IPS-NIHi7 (cell line): Measurements from ENCODE around the gene SHB.

Experiments
- DNase-seq: peaks from one replicate; pipeline ENCODE4 v3.0.0; 2012; ENCODE audit warnings: mixed read lengths; ENCODE audit errors: extremely low spot score

SHB gene

DNA sequence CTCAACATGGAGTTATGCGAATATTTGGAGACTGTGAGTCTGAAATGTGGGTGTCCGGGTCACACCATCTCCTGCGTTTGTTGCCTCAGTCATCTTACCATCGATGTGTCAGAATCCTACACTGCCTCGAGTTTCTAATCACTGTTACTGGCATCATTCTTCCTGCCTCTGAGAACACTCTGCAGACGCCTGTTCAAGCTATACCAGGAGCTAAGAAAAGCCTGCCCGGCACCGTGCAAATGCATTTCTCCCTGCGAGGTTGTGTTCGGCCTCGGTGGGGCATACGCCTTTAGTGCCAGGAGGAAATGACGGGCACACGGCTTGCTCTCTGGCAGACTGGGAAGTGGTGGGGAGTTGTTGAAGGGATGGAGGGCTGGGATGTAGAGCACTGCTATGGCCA lies 133.9 kb downstream of the SHB start:
- no peak for DNase-seq

DNA sequence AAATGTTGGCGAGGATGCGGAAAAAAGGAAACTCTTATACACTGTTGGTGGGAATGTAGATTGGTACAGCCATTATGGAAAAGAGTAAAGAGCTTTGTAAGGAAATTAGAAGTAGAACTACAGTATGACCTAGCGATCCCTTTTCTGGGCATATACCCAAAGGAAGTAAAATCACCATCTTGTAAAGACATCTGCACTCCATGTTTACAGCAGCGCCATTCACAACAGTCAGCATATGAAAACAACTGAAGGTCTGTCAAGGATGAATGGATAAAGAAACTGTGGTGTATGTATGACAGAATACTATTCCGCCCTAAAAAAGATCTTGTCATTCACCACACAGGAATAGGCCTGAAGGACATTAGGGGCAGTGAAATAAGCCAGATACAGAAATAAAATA lies 137.4 kb downstream of the SHB start:
- DNase-seq, result no peak

GRCh38 chr9:37929441-37929895 lies 139.6 kb downstream of the SHB start:
- no peak for DNase-seq

DNA sequence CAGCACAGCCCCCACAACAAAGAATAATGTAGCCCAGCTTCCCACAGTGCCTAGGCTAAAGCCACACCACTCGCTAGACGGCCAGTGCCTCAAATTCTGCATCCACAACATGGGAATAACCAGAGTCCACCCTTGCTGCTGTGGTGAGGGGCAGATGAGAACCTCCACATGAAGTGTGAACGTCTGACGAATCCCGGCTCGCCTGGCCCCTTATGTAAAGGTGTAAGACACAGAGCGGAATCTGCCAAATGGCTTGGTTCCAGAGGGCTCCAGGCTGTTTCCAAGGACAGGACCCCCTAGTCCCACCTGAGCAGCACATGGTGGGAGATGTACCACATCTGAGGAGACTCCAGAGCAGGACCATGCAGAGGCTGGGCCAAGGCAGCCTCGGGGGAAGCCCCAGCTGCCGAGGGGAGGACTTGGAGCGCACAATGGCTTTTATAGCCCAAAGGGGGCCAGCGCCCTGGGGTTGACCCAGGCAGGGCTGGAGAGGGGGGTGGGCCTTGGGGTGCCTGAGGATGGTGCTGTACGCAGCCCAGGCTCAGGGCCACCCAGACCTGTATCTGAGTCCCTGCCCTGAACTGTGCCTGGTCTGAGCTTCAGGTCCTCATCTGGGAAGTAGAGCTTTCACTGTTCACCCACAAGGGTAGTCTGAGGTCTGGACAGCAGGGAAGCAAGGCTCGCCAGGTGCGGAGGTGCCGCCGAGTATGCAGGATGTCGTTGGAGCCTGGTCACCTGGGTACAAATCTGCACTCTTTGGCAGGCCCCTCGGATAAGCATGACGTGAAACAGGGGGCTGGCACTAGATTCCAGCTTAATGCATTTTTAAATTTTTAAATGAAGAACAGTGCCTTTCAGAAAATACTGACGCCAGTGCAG lies 140.2 kb downstream of the SHB start:
- DNase-seq, result no peak

- no peak for DNase-seq
Observed at GRCh38 chr9:37927601-37928551, 141.2 kb downstream of the SHB start.

- DNase-seq, result no peak
Observed at GRCh38 chr9:37927132-37927531, 141.9 kb downstream of the SHB start.

- no peak for DNase-seq
Observed at GRCh38 chr9:37926737-37927118, 142.3 kb downstream of the SHB start.

DNA sequence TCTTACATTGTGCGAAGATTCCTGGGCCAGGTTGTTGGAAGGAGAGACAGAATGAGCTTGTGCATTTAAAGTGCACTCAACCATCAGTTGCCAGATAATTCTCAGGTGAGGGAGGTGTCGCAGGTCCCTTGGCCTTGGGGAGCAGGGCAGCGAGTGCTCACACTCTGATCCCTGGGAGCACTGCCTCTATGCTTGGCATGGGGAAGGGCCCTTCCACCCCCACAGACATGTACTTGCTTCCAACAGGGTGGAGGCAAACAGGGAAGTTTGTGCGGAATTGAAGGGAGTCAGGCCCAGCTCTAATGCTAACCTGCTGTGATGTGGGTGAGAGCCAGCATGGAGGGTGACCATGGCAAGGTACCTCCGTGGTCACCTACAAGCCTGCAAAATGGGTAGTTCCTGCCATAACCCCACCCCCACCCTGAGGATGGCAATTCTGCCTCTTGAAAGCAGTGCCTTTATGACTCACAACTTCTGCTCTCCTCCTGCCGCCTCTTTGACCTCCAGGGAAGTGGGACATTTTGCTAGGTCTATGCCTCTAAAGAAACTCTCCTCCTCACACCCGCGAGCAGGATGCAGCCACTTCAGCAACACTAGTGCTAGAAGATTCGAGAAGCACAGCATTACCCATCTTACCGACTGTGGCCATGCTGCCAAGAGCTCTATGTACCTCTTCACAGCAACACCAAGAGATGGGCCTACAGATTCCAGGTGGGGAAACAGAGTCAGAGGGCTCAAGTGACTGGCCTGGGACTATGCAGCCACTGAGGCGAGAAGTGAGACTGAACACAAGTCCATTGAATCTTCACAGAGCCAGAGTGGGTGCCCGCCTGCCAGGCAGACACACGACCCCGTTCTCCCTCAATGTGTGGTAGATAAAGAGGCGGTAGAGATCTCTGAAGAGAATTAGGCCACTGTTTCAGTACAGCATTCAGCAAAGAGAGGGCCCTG lies 143.0 kb downstream of the SHB start:
- DNase-seq, result no peak

- no peak for DNase-seq
Observed at GRCh38 chr9:37925006-37925405, 144.0 kb downstream of the SHB start.

DNA sequence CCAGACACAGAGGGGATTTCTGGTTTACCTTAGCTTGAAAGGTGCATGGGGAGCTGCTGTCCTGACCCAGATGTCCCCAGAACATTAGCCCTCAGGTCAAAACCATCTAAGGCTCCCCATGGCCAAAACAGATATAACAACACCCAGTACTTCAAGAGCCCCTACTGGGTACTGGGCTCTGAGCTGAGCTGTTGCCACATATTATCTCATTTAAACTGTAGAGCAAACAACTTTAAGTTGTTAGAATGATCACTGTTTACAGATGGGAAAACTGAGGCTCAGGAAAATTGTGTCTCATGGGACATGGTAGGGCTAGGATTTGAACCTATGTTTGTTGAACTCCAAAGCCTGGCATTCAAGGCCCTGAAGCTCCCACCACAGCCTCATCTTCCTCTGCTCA lies 144.5 kb downstream of the SHB start:
- DNase-seq, result no peak

DNA sequence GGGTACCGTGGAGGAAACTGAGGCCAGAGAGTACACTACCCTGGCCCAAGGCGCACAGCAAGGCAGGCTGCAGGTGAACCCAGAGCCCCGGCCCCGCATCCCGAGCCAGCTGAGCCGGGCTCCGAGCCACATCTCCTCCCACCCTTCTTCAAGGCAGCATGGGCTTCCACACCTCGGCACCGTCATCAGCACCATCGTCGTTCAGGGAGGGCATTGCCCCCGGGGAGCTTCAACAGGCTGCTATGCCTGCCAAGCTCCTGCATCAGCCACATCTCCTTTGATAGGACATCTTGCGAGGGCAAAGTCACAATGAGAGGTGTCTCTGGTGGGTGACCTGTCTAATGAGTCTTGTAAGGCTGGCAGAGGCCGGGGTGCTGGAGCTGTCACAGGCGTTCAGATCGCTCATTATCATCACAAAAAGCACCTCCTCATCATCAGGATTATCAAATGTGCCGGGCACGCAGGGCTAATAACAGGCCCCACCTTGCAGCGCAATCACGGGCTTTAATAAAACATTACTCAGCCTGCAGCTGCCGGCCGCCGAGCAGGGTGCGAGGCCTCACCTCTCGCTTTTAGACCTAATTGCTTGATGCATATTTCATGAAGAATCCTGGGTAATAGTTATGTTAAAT lies 145.1 kb downstream of the SHB start:
- no peak for DNase-seq

- peak; percentile 43 for DNase-seq
Observed at GRCh38 chr9:37923118-37923795, 145.8 kb downstream of the SHB start.

DNA sequence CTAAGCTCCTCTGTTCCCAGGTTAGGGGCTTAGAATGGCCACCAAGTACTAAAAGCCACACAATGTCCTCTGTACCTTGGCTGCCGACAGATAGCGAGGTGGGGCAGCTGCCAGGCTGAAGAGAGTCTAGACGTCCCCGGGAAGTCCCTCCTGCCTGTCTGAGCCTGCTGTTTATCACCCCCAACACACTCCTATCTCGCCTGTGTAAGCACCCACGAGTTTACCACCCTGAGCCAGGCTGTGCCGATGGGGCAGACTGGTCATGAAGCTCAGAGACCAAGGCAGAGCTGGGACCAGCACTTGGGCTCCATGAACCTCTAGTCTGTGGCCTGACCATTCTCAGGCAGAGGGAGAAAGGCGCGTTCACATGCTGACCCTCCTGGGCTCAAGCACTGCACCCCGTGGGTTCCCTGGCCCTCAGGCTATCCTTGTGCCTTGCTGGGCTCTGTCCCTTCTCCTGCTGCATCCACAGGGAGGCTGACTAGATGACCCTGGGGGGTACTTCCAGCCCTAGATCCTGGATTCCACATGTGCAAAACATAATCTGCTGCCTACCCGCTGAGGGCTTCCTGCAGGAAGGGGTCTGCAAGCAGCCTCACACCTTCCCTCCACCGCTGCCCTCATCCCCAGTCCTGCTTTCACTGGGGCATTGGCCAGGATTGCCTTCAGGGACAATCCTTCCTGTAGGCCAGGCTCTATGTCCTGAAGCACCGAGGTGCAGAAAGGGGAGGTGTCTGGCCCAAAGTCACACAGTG lies 146.5 kb downstream of the SHB start:
- DNase-seq, result no peak

- no peak for DNase-seq
Observed at GRCh38 chr9:37921546-37922300, 147.3 kb downstream of the SHB start.

DNA sequence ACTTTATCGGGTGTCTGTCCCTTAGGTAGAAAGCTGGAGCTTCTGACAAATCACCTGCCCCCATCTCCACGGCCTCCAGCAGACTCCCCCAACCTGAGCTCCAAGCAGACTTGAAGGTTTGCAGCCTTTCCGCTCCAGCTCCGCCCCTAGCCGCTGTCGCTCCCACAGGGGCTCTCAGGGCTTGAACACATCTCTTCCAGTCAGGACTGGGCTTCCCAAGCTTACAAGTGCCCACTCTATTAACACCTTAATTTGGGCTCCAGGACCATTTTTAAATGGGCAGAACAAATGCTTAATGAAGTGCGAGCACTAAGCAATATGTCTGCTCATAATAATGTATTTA lies 147.9 kb downstream of the SHB start:
- no peak for DNase-seq

GRCh38 chr9:37920471-37921167 lies 148.4 kb downstream of the SHB start:
- no peak for DNase-seq

GRCh38 chr9:37919956-37920335 lies 149.1 kb downstream of the SHB start:
- DNase-seq, result no peak

GRCh38 chr9:37919246-37919955 lies 149.6 kb downstream of the SHB start:
- DNase-seq, result no peak
